22Rv1 (cell line): ENCODE data around the gene KLRF2.

Experiments
- CTCF ChIP-seq: fragments of 450-650 bp; IDR thresholded peaks from 2 replicates; pipeline ENCODE4 v1.5.1; 2017; ENCODE audit warnings: mild to moderate bottlenecking
- ZFX ChIP-seq: fragments of 450-650 bp; IDR thresholded peaks from 2 replicates; pipeline ENCODE4 v1.6.1; 2017; ENCODE audit warnings: antibody characterized with exemption, borderline replicate concordance

- TF ChIP-seq CTCF (no peak), ZFX (no peak)
Measured at GRCh38 chr12:9888665-9889273, 7.5 kb downstream of the KLRF2 start.
